Endothelial cell of umbilical vein (primary cell): ENCODE measurements around the gene CDR2. TPM values are rescaled to one million over a fixed set of nuclear protein-coding genes. Genes with fewer than 3 reads are reported as not detected.

Experiments
- BruUV-seq: library from RNA; stranded (reverse); fragments of 400-500 nt; replicated peaks from 2 replicates; lab custom pipeline; 2021; lab: Mats Ljungman, UMichigan
- CTCF ChIA-PET: fragments of 300-600, 350-600 bp; sonication (Branson Sonifier 250); formaldehyde crosslinking; loops from one replicate; lab custom pipeline; 2021; ENCODE audit warnings: antibody characterized with exemption, inconsistent platforms; lab: Charles Lee
- POLR2A ChIA-PET: fragments of 300-600, 350-600 bp; sonication (Branson Sonifier 250); formaldehyde crosslinking; loops from one replicate; lab custom pipeline; 2021; ENCODE audit warnings: antibody characterized with exemption, inconsistent platforms; lab: Charles Lee
- DNase-seq: peaks from one replicate; pipeline ENCODE4 v3.0.0-alpha.2; 2011; ENCODE audit warnings: low read depth, low spot score
- FAIRE-seq: peaks from 2 replicates; lab custom pipeline; 2011; peaks lifted over from hg19 to GRCh38; lab: Jason Lieb, UNC
- H2AFZ ChIP-seq: 2 replicates; pipeline ENCODE4 v1.6.0; 2012; ENCODE audit warnings: low read depth, low read length, control low read depth, inconsistent platforms
- H3K27ac ChIP-seq: 2 replicates; pipeline ENCODE4 v1.5.1; 2011; ENCODE audit warnings: low read depth, mild to moderate bottlenecking, control low read depth, low read length, moderate library complexity; ENCODE audit not compliant: insufficient read depth
- H3K27me3 ChIP-seq, 2 experiments: 2 replicates each; pipeline versions ENCODE4 v1.6.0 to v1.6.1; 2011; ENCODE audit warnings: low read length in 2 of 2, mixed read lengths in 1 of 2; ENCODE audit not compliant: control insufficient read depth in 2 of 2, insufficient read depth in 2 of 2
- H3K36me3 ChIP-seq, 2 experiments: 2 replicates in 1 of 2; 3 replicates in 1 of 2; pipeline ENCODE4 v1.5.1; 2011; ENCODE audit warnings: low read length in 2 of 2, mild to moderate bottlenecking in 1 of 2, moderate library complexity in 1 of 2; ENCODE audit not compliant: control insufficient read depth in 2 of 2, insufficient read depth in 2 of 2; ENCODE audit errors: extremely low read depth in 1 of 2
- H3K4me1 ChIP-seq: 3 replicates; pipeline ENCODE4 v1.5.1; 2011; ENCODE audit warnings: mild to moderate bottlenecking, low read length; ENCODE audit not compliant: control insufficient read depth, insufficient read depth; ENCODE audit errors: extremely low read depth
- H3K4me2 ChIP-seq: 2 replicates; pipeline ENCODE4 v1.6.1; 2011; ENCODE audit warnings: low read length, control low read depth, mixed read lengths; ENCODE audit not compliant: insufficient read depth
- H3K4me3 ChIP-seq, 3 experiments: fragments of 200-600 bp in 1 of 3; sonication (generic), shearing (Covaris generic) in 1 of 3; replicated peaks in 1 of 3; 2 replicates each; pipeline ENCODE4 v1.5.1; 2011 to 2016; ENCODE audit warnings: control low read depth in 3 of 3, low read length in 3 of 3, mild to moderate bottlenecking in 2 of 3, inconsistent platforms in 1 of 3, low read depth in 1 of 3, moderate library complexity in 1 of 3; ENCODE audit not compliant: insufficient read depth in 1 of 3
- H3K79me2 ChIP-seq: 2 replicates; pipeline ENCODE4 v1.6.0; 2012; ENCODE audit warnings: low read length, inconsistent platforms; ENCODE audit not compliant: control insufficient read depth, insufficient read depth
- H3K9ac ChIP-seq: replicated peaks from 2 replicates; pipeline ENCODE3; 2011; ENCODE audit warnings: low read length, control low read depth; ENCODE audit not compliant: insufficient read depth; ENCODE audit errors: extremely low read depth
- H3K9me1 ChIP-seq: replicated peaks from 3 replicates; pipeline ENCODE4 v1.6.0; 2011; ENCODE audit warnings: mild to moderate bottlenecking, low read length; ENCODE audit not compliant: control insufficient read depth, insufficient read depth; ENCODE audit errors: extremely low read depth
- H3K9me3 ChIP-seq: replicated peaks from 2 replicates; pipeline ENCODE4 v1.5.1; 2012; ENCODE audit warnings: low read length, inconsistent platforms; ENCODE audit not compliant: control insufficient read depth, insufficient read depth
- H4K20me1 ChIP-seq: replicated peaks from 2 replicates; pipeline ENCODE3; 2011; ENCODE audit warnings: mild to moderate bottlenecking, low read length; ENCODE audit not compliant: control insufficient read depth, insufficient read depth; ENCODE audit errors: extremely low read depth
- EZH2 ChIP-seq: IDR thresholded peaks from 2 replicates; pipeline ENCODE4 v1.6.1; 2012; ENCODE audit warnings: borderline replicate concordance, low read depth, mild to moderate bottlenecking, moderate library complexity, low read length, inconsistent platforms; ENCODE audit not compliant: severe bottlenecking
- FOS ChIP-seq: IDR thresholded peaks from 2 replicates; pipeline ENCODE4 v1.6.1; 2011; ENCODE audit warnings: mild to moderate bottlenecking, low read length, moderate library complexity, borderline replicate concordance; ENCODE audit not compliant: insufficient read depth
- GATA2 ChIP-seq: IDR thresholded peaks from 2 replicates; pipeline ENCODE4 v1.7.0; 2011; ENCODE audit warnings: low read depth, mild to moderate bottlenecking, moderate library complexity, mixed read lengths, low read length; ENCODE audit not compliant: insufficient read length, insufficient read depth
- JUN ChIP-seq: IDR thresholded peaks from 2 replicates; pipeline ENCODE4 v1.6.1; 2011; ENCODE audit warnings: borderline replicate concordance, low read depth; ENCODE audit not compliant: insufficient read length, insufficient read depth
- MYC ChIP-seq: IDR thresholded peaks from one replicate; pipeline ENCODE4 v1.6.1; 2011; ENCODE audit warnings: mild to moderate bottlenecking, low read depth, low read length
- POLR2A ChIP-seq: IDR thresholded peaks from 2 replicates; pipeline ENCODE4 v1.6.1; 2012; ENCODE audit warnings: low read depth, mild to moderate bottlenecking, control low read depth, low read length
- POLR2AphosphoS5 ChIP-seq: IDR thresholded peaks from 2 replicates; pipeline ENCODE4 v1.6.1; 2012; ENCODE audit warnings: low read depth, mild to moderate bottlenecking, control low read depth, low read length, moderate library complexity; ENCODE audit not compliant: insufficient read depth
- dilution Hi-C: fragments of 300-500 bp; cut with MboI; formaldehyde crosslinking; loops from one replicate; pipeline ENCODE4 v1.15.0; 2019; ENCODE audit warnings: low sequenced_read_pairs; ENCODE audit not compliant: extremely low pct_ligation_motif_present
- intact Hi-C: fragments of 100-400 bp; cut with micrococcal nuclease; formaldehyde crosslinking; loops from one replicate; pipeline ENCODE4 v1.10.0; 2022
- polyA plus RNA-seq, 4 experiments: library from polyadenylated mRNA; depleted of rRNA in 3 of 4; stranded (reverse) in 3 of 4; unstranded in 1 of 4; fragments of >200 nt; gene quantifications; 2 replicates each; pipeline versions ENCODE4 v1.2.1 to v1.2.3, GENCODE V29; 2011 to 2012; ENCODE audit warnings: missing spikeins in 1 of 4
- total RNA-seq: library from RNA; stranded (reverse); gene quantifications from 2 replicates; pipeline ENCODE4 v1.2.3, GENCODE V29; 2021
- TF ChIP-seq, protein P1 (sequence below): IDR thresholded peaks from 2 replicates; pipeline ENCODE4 v1.6.1; 2011; ENCODE audit not compliant: insufficient read depth, insufficient read length
- TF ChIP-seq, protein P2 (sequence below), 2 donors: IDR thresholded peaks; 1 replicate in 1 of 2; 2 replicates in 1 of 2; pipeline ENCODE4 v1.5.1; 2011; ENCODE audit warnings: low read length in 2 of 2, mild to moderate bottlenecking in 2 of 2, moderate library complexity in 2 of 2, control low read depth in 1 of 2, inconsistent platforms in 1 of 2, low read depth in 1 of 2; ENCODE audit not compliant: insufficient read depth in 1 of 2; ENCODE audit errors: extremely low read depth in 1 of 2

Gene CDR2
- total and polyA plus RNA-seq, 2 donors (not counting 3 experiments of a cell fraction or from before 2014, with no cell fraction given): 35.3 to 61.9 TPM

GRCh38 chr16:22355487-22355908 is 18.9 kb downstream of the CDR2 start:
- BruUV-seq: no TSS peak
- Histone ChIP-seq H3K36me3 (peaks cover 4 to 8% of the 10 kb centered on the region in 2 experiments), H3K4me3 (no peak overlapping the region), H3K4me1 (peaks cover 15% of the 10 kb centered on the region), H2AFZ (no peak overlapping the region), H3K27me3 (no peaks in the 10 kb centered on the region), H3K79me2 (peaks cover 73% of the 10 kb centered on the region), H3K9me3 (no peaks in the 10 kb centered on the region), H3K9ac (no peak overlapping the region), H3K9me1 (no peaks in the 10 kb centered on the region), H3K27ac (no peak overlapping the region), H3K4me2 (no peak overlapping the region), H4K20me1 (no peaks in the 10 kb centered on the region)
- DNase-seq (no peak), FAIRE-seq (no peak)
- CTCF ChIA-PET: interaction anchor here (1.7 kb wide), 1 partner anchor 9 kb away, joined by 6 read pairs; no protein-coding TSS in a partner anchor
- POLR2A ChIA-PET: no interaction called here
- dilution Hi-C loops: no loop called here
- intact Hi-C loops: no loop called here
- TF ChIP-seq EZH2 (no peak), JUN (no peak), POLR2A (no peak), MYC (no peak), GATA2 (no peak), FOS (no peak), POLR2AphosphoS5 (no peak)
- TF ChIP-seq, protein P1, sequence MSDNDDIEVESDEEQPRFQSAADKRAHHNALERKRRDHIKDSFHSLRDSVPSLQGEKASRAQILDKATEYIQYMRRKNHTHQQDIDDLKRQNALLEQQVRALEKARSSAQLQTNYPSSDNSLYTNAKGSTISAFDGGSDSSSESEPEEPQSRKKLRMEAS: no peak
- TF ChIP-seq, protein P2, sequence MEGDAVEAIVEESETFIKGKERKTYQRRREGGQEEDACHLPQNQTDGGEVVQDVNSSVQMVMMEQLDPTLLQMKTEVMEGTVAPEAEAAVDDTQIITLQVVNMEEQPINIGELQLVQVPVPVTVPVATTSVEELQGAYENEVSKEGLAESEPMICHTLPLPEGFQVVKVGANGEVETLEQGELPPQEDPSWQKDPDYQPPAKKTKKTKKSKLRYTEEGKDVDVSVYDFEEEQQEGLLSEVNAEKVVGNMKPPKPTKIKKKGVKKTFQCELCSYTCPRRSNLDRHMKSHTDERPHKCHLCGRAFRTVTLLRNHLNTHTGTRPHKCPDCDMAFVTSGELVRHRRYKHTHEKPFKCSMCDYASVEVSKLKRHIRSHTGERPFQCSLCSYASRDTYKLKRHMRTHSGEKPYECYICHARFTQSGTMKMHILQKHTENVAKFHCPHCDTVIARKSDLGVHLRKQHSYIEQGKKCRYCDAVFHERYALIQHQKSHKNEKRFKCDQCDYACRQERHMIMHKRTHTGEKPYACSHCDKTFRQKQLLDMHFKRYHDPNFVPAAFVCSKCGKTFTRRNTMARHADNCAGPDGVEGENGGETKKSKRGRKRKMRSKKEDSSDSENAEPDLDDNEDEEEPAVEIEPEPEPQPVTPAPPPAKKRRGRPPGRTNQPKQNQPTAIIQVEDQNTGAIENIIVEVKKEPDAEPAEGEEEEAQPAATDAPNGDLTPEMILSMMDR (IDR thresholded peaks at IDR 0.05; ENCODE audit: extremely low read depth in 1 of 2, insufficient read depth in 1 of 2, low read depth in 1 of 2, low read length in 2 of 2): no peak
